Measurements from ENCODE around the gene RAB43. TPM values are rescaled to one million over a fixed set of nuclear protein-coding genes. Genes with fewer than 3 reads are reported as not detected.

RAB43 gene
- total RNA-seq, 2 donors from 2014 or later = 5.3 to 8.2 TPM

DNA sequence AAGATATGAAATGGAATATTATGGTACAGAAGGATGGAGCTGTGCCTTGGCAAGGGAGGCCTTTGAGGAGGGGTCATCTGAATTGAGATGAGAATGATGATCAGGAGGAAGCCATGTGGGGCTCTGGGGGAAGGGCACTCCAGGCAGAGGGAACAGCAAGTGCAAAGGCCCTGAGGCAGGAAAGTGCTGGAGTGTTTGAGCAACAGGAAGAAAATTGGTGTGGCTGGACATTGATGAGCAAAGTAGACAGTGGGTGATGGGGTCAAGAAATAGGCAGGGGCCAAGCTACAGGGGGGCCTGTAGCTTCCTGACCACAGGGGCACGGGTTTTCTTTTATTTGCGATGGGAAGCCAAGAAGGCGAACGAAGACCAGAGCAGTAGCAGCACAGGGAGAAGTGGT is 64.4 kb downstream of the RAB43 start:
- Histone ChIP-seq H3K27me3 (no peaks in the 10 kb centered on the region), H3K4me3 (no peak overlapping the region), H3K9me3 (no peaks in the 10 kb centered on the region), H3K36me3 (no peaks in the 10 kb centered on the region), H3K27ac (no peak overlapping the region), H3K4me1 (peaks cover 0 to 18% of the 10 kb centered on the region in 2 donors)
- TF ChIP-seq, protein P1, sequence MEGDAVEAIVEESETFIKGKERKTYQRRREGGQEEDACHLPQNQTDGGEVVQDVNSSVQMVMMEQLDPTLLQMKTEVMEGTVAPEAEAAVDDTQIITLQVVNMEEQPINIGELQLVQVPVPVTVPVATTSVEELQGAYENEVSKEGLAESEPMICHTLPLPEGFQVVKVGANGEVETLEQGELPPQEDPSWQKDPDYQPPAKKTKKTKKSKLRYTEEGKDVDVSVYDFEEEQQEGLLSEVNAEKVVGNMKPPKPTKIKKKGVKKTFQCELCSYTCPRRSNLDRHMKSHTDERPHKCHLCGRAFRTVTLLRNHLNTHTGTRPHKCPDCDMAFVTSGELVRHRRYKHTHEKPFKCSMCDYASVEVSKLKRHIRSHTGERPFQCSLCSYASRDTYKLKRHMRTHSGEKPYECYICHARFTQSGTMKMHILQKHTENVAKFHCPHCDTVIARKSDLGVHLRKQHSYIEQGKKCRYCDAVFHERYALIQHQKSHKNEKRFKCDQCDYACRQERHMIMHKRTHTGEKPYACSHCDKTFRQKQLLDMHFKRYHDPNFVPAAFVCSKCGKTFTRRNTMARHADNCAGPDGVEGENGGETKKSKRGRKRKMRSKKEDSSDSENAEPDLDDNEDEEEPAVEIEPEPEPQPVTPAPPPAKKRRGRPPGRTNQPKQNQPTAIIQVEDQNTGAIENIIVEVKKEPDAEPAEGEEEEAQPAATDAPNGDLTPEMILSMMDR (IDR thresholded peaks at IDR 0.05) = no peak
- DNase-seq (ENCODE audit: low spot score) = no peak

DNA sequence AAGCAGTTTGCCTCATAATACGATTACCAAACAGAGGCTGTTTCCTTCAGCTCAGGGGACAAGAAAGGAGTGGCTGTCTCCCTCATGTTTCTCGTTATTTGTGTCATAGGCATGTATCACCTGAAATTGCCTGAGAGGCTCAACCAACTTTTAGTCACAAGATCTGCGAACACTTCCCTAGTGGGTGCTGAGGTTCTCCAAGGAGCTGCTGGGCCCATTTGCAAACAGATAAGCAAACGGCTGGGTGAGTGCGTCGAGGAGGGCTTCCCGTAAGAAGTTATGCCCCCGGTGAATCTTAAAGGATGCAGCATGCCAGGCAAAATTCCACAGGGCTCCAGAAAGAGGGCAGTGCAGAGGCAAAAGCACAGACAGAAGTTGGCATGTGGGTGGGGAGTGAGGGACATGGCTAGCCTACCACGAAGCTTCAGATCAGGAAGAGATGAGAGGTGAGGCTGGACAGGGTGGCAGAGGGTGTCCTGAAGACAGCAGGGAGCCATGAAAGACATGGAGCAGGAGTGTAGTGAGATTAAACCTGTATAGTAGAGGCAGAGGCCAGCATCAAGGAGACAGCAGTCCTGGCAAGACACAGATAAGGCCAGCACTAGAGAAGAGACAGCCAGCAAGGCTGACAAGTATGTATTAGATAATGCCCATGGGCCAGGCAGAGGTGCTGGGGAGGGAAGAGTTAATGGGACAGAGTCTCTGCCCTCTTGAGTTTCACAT is 65.0 kb downstream of the RAB43 start:
- TF ChIP-seq, protein P1 (IDR thresholded peaks at IDR 0.05) = no peak
- Histone ChIP-seq H3K36me3 (no peaks in the 10 kb centered on the region), H3K9me3 (no peaks in the 10 kb centered on the region), H3K4me3 (no peak overlapping the region), H3K27ac (no peak overlapping the region), H3K4me1 (peaks cover 0 to 25% of the 10 kb centered on the region in 2 donors), H3K27me3 (no peaks in the 10 kb centered on the region)
- DNase-seq (ENCODE audit: low spot score) = no peak

DNA sequence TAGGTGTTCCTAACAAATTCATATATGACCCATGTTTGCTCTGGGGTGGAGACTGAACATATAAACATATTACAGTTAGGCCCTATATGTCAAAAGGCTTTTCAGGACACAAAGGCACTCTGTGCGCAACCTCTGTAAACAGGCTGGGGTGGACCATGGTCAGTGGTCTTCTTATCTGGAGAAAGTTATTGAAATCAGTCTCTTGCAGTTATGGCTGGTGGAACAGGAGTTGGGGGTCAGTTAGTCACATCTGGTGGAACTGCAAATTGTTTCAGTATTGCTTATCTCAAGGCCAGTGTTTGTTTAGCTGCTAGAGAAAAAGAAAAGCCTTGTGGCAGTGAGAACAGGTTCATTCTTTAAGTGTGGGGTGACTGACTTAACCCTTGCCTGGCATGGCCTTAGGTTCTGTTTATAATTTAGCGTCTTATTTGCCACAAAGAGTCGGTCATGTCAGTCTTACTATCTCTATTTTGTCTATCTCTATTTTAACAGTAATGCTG is 66.9 kb downstream of the RAB43 start:
- Histone ChIP-seq H3K36me3 (no peaks in the 10 kb centered on the region), H3K9me3 (no peaks in the 10 kb centered on the region), H3K27ac (no peak overlapping the region), H3K4me1 (peaks cover 0 to 35% of the 10 kb centered on the region in 2 donors), H3K27me3 (no peaks in the 10 kb centered on the region), H3K4me3 (no peak overlapping the region)
- DNase-seq (ENCODE audit: low spot score) = no peak
- TF ChIP-seq, protein P1 (IDR thresholded peaks at IDR 0.05) = no peak

DNA sequence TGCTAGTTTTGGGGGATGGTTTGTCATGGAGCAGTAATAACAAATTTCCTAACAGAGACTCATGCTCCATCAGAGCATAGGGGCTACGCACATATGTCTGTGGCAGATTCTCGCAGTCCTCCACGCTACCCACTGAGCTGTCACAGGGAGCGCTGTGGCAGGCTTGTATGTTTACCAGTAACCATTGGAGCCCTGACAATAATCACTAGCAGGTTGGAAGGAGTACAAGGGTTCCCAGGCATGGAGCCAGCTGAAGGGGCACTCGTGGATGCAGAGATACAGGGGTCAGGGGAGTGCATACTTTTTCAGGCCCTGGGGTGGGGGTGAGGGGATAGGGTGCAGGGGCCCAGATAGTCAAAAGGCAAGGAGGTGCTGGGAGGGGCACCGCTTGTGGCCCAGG is 68.9 kb downstream of the RAB43 start:
- peak; percentile 64 for DNase-seq (ENCODE audit: low spot score)

DNA sequence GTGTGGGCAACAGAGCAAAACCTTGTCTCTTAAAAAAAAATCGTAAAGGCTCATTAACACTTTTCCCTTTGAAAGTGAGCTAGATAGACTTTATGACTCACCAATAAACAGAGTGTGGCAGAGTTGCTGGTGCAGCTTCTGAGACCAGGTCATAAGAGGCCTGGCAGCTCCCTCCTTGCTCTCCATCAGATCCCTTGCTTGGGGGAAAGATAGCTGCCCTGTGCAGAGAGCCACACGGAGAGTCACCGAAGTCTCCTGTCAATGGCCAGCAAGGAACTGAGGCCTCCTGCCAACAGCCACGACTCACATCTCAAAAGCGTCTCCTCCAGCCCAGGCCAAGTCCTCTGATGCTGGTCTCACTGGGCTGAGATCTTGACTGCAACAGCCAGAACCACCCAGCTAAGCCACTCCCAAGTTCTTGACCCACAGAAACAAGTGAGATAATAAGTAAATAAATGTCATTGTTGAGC is 69.7 kb downstream of the RAB43 start:
- Histone ChIP-seq H3K36me3 (no peaks in the 10 kb centered on the region), H3K9me3 (no peaks in the 10 kb centered on the region), H3K4me3 (no peak overlapping the region), H3K27ac (peak overlapping the region; percentile 51 to 76), H3K4me1 (peaks cover 0 to 35% of the 10 kb centered on the region in 2 donors), H3K27me3 (no peaks in the 10 kb centered on the region)
- TF ChIP-seq, protein P1 (IDR thresholded peaks at IDR 0.05) = no peak
- DNase-seq (ENCODE audit: low spot score) = peak; percentile 74

More for the DNA sequence above, 68.9 kb downstream of the RAB43 start:
- Histone ChIP-seq H3K9me3 (no peaks in the 10 kb centered on the region), H3K4me1 (peaks cover 0 to 35% of the 10 kb centered on the region in 2 donors), H3K36me3 (no peaks in the 10 kb centered on the region), H3K27ac (peak overlapping the region; percentile 51 to 76), H3K27me3 (no peaks in the 10 kb centered on the region), H3K4me3 (no peak overlapping the region)
- TF ChIP-seq, protein P1 (IDR thresholded peaks at IDR 0.05) = no peak

All from right atrium auricular region (tissue), 2 donors.